K562 (cell line): ENCODE data around the gene NEDD4L. TPM values are rescaled to one million over a fixed set of nuclear protein-coding genes. Genes with fewer than 3 reads are reported as not detected.
A peak's percentile ranks its signal among the peaks of the same experiment; 100 is the strongest.

Experiments used
- ATAC-seq: fragments of 200-7000 bp; cut with Tn5 transposase; 3 replicates; pipeline ENCODE4 v1.9.1; 2020; ENCODE audit warnings: moderate library complexity
- BruUV-seq: library from RNA; stranded (reverse); fragments of 400-500 nt; replicated peaks from 2 replicates; lab custom pipeline; 2021; lab: Mats Ljungman, UMichigan
- CTCF ChIA-PET: fragments of 300-600 bp; formaldehyde crosslinking; extraction: SDS; loops from one replicate; lab custom pipeline; 2021; ENCODE audit warnings: low intra/inter-chr PET ratio; lab: Yijun Ruan, JAX
- POLR2A ChIA-PET: fragments of 300-600, 350-650 bp; sonication (Branson Sonifier 250); formaldehyde crosslinking; extraction: SDS; loops from one replicate; lab custom pipeline; 2021; ENCODE audit warnings: antibody characterized with exemption, inconsistent platforms; lab: Yijun Ruan, JAX
- DNase-seq, 4 experiments: peaks; one replicate each; pipeline versions ENCODE4 v3.0.0 to v3.0.0-alpha.2; 2011 to 2018; ENCODE audit warnings: low spot score in 3 of 4, mixed read lengths in 3 of 4; ENCODE audit errors: extremely low read depth in 1 of 4
- FAIRE-seq: peaks from 2 replicates; lab custom pipeline; 2011; peaks lifted over from hg19 to GRCh38; lab: Jason Lieb, UNC
- H2AFZ ChIP-seq: 2 replicates; pipeline ENCODE4 v1.6.0; 2011; ENCODE audit warnings: low read depth, low read length, control low read depth, inconsistent platforms
- H3K27ac ChIP-seq: fragments of 200-600 bp; 3 replicates; pipeline ENCODE4 v1.8.0; 2011; ENCODE audit warnings: low read depth, mild to moderate bottlenecking, control low read depth, inconsistent platforms, low read length, moderate library complexity, mixed read lengths; ENCODE audit errors: extremely low read depth
- H3K27me3 ChIP-seq, 2 experiments: fragments of 300-600 bp in 1 of 2; 2 replicates in 1 of 2; 3 replicates in 1 of 2; pipeline versions ENCODE4 v1.6.0 to v1.8.0; 2011; ENCODE audit warnings: inconsistent platforms in 2 of 2, low read length in 2 of 2, mild to moderate bottlenecking in 1 of 2, mixed read lengths in 1 of 2, moderate library complexity in 1 of 2; ENCODE audit not compliant: control insufficient read depth in 2 of 2, insufficient read depth in 2 of 2
- H3K36me3 ChIP-seq: fragments of 300-600 bp; 3 replicates; pipeline ENCODE4 v1.8.0; 2011; ENCODE audit warnings: mild to moderate bottlenecking, low read length, inconsistent platforms; ENCODE audit not compliant: control insufficient read depth, insufficient read depth
- H3K4me1 ChIP-seq, 2 experiments: fragments of 200-600 bp in 1 of 2; replicated peaks in 1 of 2; 2 replicates in 1 of 2; 3 replicates in 1 of 2; pipeline versions ENCODE4 v1.5.1 to v1.8.0; 2011; ENCODE audit warnings: inconsistent platforms in 2 of 2, low read length in 2 of 2, mild to moderate bottlenecking in 1 of 2, mixed read lengths in 1 of 2, moderate library complexity in 1 of 2; ENCODE audit not compliant: control insufficient read depth in 2 of 2, insufficient read depth in 2 of 2
- H3K4me2 ChIP-seq: 2 replicates; pipeline ENCODE4 v1.6.1; 2011; ENCODE audit warnings: low read length, control low read depth, inconsistent platforms, mixed read lengths; ENCODE audit not compliant: insufficient read depth
- H3K4me3 ChIP-seq: fragments of 200-600 bp; sonication (generic), shearing (Covaris generic); 2 replicates; pipeline ENCODE4 v1.5.1; 2016; ENCODE audit warnings: control low read depth, inconsistent platforms
- H3K79me2 ChIP-seq: fragments of 200-600 bp; 3 replicates; pipeline ENCODE4 v1.8.0; 2011; ENCODE audit warnings: low read length, inconsistent platforms; ENCODE audit not compliant: control insufficient read depth, insufficient read depth
- H3K9ac ChIP-seq, 2 experiments: 2 replicates each; pipeline versions ENCODE4 v1.6.0 to v1.6.1; 2011; ENCODE audit warnings: low read depth in 2 of 2, low read length in 2 of 2, control low read depth in 1 of 2, inconsistent platforms in 1 of 2, mild to moderate bottlenecking in 1 of 2, mixed read lengths in 1 of 2; ENCODE audit not compliant: insufficient read depth in 1 of 2
- H3K9me1 ChIP-seq: one replicate; pipeline ENCODE4 v1.6.0; 2011; ENCODE audit warnings: inconsistent platforms, mild to moderate bottlenecking, low read length, moderate library complexity; ENCODE audit not compliant: control insufficient read depth, insufficient read depth
- H3K9me3 ChIP-seq: replicated peaks from 2 replicates; pipeline ENCODE4 v1.5.1; 2011; ENCODE audit warnings: low read depth, low read length, inconsistent platforms; ENCODE audit not compliant: control insufficient read depth, insufficient read depth
- H4K20me1 ChIP-seq: replicated peaks from 2 replicates; pipeline ENCODE4 v1.6.1; 2011; ENCODE audit warnings: low read length, inconsistent platforms, mixed read lengths; ENCODE audit not compliant: control insufficient read depth, insufficient read depth
- CBFA2T3 ChIP-seq: fragments of 450-650 bp; IDR thresholded peaks from 2 replicates; pipeline ENCODE4 v1.6.1; 2017
- ELF1 ChIP-seq: fragments of 200-800 bp; sonication (Bioruptor generic); IDR thresholded peaks from 2 replicates; pipeline ENCODE4 v1.6.1; 2016; ENCODE audit warnings: missing genetic modification characterization, missing compliant biosample characterization
- HDAC2 ChIP-seq: fragments of 450-650 bp; IDR thresholded peaks from 2 replicates; pipeline ENCODE4 v1.6.1; 2016; ENCODE audit warnings: mild to moderate bottlenecking
- HMGN3 ChIP-seq: IDR thresholded peaks from 2 replicates; pipeline ENCODE4 v1.6.1; 2011; ENCODE audit warnings: borderline replicate concordance, low read depth, mild to moderate bottlenecking, mixed read lengths, low read length; ENCODE audit not compliant: insufficient read length; ENCODE audit errors: extremely low read depth
- MIER1 ChIP-seq: fragments of 450-650 bp; IDR thresholded peaks from 2 replicates; pipeline ENCODE4 v1.6.1; 2016; ENCODE audit warnings: antibody characterized with exemption, mild to moderate bottlenecking, low read depth
- MXI1 ChIP-seq: IDR thresholded peaks from 2 replicates; pipeline ENCODE4 v1.6.1; 2011; ENCODE audit warnings: low read depth, mild to moderate bottlenecking, improper control_type of control experiment, low read length
- MYC ChIP-seq, 2 experiments: fragments of 250-450 bp in 1 of 2; sonication (Bioruptor Pico) in 1 of 2; IDR thresholded peaks; 2 replicates each; pipeline versions ENCODE4 v1.5.1 to v1.6.1; 2012 to 2021; ENCODE audit warnings: low read depth in 2 of 2, borderline replicate concordance in 1 of 2, improper control_type of control experiment in 1 of 2, low read length in 1 of 2, mild to moderate bottlenecking in 1 of 2, moderate library complexity in 1 of 2
- NR2C2 ChIP-seq, 2 experiments: fragments of 200-800 bp in 1 of 2; sonication (Bioruptor generic) in 1 of 2; sonication (generic) in 1 of 2; formaldehyde crosslinking in 1 of 2; IDR thresholded peaks; 2 replicates each; pipeline versions ENCODE4 v1.6.1 to v1.8.0; 2016 to 2022; ENCODE audit warnings: mild to moderate bottlenecking in 1 of 2, missing compliant biosample characterization in 1 of 2, missing genetic modification characterization in 1 of 2, missing genetic modification reagents in 1 of 2
- PCBP2 ChIP-seq: fragments of 200-400 bp; formaldehyde crosslinking; IDR thresholded peaks from 2 replicates; pipeline ENCODE4 v1.6.1; 2018; ENCODE audit warnings: low read length, low read depth, mild to moderate bottlenecking, moderate library complexity; ENCODE audit not compliant: poor library complexity, severe bottlenecking
- RFX5 ChIP-seq: IDR thresholded peaks from 2 replicates; pipeline ENCODE4 v1.6.1; 2011; ENCODE audit warnings: low read depth, mild to moderate bottlenecking, improper control_type of control experiment, low read length
- SRSF9 ChIP-seq: fragments of 200-400 bp; formaldehyde crosslinking; IDR thresholded peaks from 2 replicates; pipeline ENCODE4 v1.6.1; 2017; ENCODE audit warnings: low read depth, low read length, borderline replicate concordance
- SUPT5H ChIP-seq: fragments of 450-650 bp; IDR thresholded peaks from 2 replicates; pipeline ENCODE4 v1.6.1; 2016
- TARDBP ChIP-seq: fragments of 450-650 bp; IDR thresholded peaks from 2 replicates; pipeline ENCODE4 v1.6.1; 2016
- ZNF197 ChIP-seq: fragments of 200-800 bp; sonication (Bioruptor generic); IDR thresholded peaks from 2 replicates; pipeline ENCODE4 v1.6.1; 2016; ENCODE audit warnings: low read depth, missing genetic modification characterization, missing compliant biosample characterization
- ZNF282 ChIP-seq: sonication (generic); formaldehyde crosslinking; IDR thresholded peaks from 2 replicates; pipeline ENCODE4 v1.8.1; 2023; ENCODE audit warnings: missing genetic modification reagents
- ZNF584 ChIP-seq: fragments of 200-800 bp; sonication (Bioruptor generic); IDR thresholded peaks from 2 replicates; pipeline ENCODE4 v1.6.1; 2016; ENCODE audit warnings: low read depth, mild to moderate bottlenecking, missing genetic modification characterization, missing compliant biosample characterization
- ZNF707 ChIP-seq: fragments of 250-450 bp; sonication (Bioruptor Pico); conservative IDR thresholded peaks from 2 replicates; pipeline ENCODE4 v1.8.0; 2022; ENCODE audit warnings: inconsistent platforms, mild to moderate bottlenecking, moderate library complexity
- WGBS: fragments of 100-300 bp; shearing (Covaris generic); methylation state at CpG from one replicate; pipeline ENCODE4 v1.1.6; 2016; ENCODE audit warnings: low coverage, mixed read lengths; ENCODE audit not compliant: insufficient coverage; ENCODE audit errors: missing lambda C conversion rate; 5-methylcytosine and 5-hydroxymethylcytosine counted together
- in situ Hi-C: fragments of 300-500 bp; cut with MboI; formaldehyde crosslinking; loops from 4 replicates; pipeline ENCODE4 v1.15.0; 2018; ENCODE audit warnings: inconsistent platforms, mixed read lengths
- intact Hi-C: fragments of 100-400 bp; cut with micrococcal nuclease; formaldehyde crosslinking; loops from 2 replicates; pipeline ENCODE4 v1.14.2; 2022
- polyA plus RNA-seq, 8 experiments: library from polyadenylated mRNA; depleted of rRNA in 4 of 8; stranded (reverse) in 5 of 8; unstranded in 3 of 8; fragments of >200 nt; fragmentation: Nextera tagmentation in 2 of 8; fragmentation: Illumina TruSeq in 1 of 8; extraction: Ambion mirVana in 2 of 8; extraction: Trizol in 1 of 8; gene quantifications; 2 replicates each; pipeline versions ENCODE4 v1.2.1 to v1.2.3, GENCODE V29; 2011 to 2014; ENCODE audit warnings: inconsistent platforms in 1 of 8, missing spikeins in 1 of 8
- total RNA-seq, 7 experiments: library from RNA; depleted of rRNA in 6 of 7; stranded (reverse); fragments of >200 nt in 6 of 7; fragmentation: Illumina TruSeq in 2 of 7; extraction: Trizol in 2 of 7; gene quantifications; 2 replicates each; pipeline versions ENCODE4 v1.2.1 to v1.2.3, GENCODE V29; 2011 to 2021; ENCODE audit warnings: low replicate concordance in 1 of 7
- TF ChIP-seq, protein P1 (sequence below), 3 experiments: fragments of 200-800 bp in 1 of 3; fragments of 250-450 bp in 1 of 3; fragments of 450-650 bp in 1 of 3; sonication (Bioruptor Pico) in 1 of 3; sonication (Bioruptor generic) in 1 of 3; formaldehyde crosslinking in 1 of 3; IDR thresholded peaks; 2 replicates each; pipeline versions ENCODE4 v1.6.1 to v1.8.0; 2016 to 2022; ENCODE audit warnings: mild to moderate bottlenecking in 2 of 3, missing genetic modification characterization in 2 of 3, missing compliant biosample characterization in 1 of 3, moderate library complexity in 1 of 3

The NEDD4L gene
- total and polyA plus RNA-seq, 9 of the 15 experiments (the other 6 are each of a cell fraction or from before 2014, with no cell fraction given) = 8.1 to 33.4 (median 19.9) TPM

DNA sequence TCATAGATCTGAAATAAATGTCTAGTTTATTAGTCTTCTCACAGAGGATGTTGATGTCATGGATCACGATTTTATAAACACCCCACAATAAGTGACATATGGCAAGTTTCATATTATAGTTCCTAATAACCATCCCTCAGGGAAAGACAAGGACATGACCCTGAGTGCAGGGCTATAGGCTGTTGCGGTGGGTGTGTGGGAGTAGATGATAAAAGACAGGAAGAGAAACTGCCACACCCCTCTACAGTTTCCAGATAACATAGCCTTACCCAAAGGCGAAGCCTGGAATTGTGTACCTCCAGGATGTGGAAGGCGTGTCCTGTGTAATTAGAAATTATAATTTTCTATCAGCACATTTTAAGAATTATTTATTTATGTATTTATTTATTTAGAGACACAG, 2.4 kb upstream of the NEDD4L start:
- DNase-seq = peak; percentile 57 to 88 (median 67)
- H3K9ac ChIP-seq = peak overlapping the region in 1 of 2 experiments; percentile 42; a peak in 1 of 4 replicates
- peak overlapping the region; percentile 73 for H3K27ac ChIP-seq
- in situ Hi-C loops = no loop called here
- H3K4me3 ChIP-seq = no peak overlapping the region
- WGBS = 0% methylated on average over 4 of the region's 4 CpGs
- H3K4me1 ChIP-seq = peaks cover 22 to 29% of the 10 kb centered on the region in 2 experiments; a peak in 4 of 5 replicates
- H3K4me2 ChIP-seq = peak overlapping the region; percentile 34
- BruUV-seq = no TSS peak
- POLR2A ChIA-PET = interaction anchor here (0.8 to 1.1 kb wide), 3 partner anchors 10 to 18 kb away, joined by 3 to 6 read pairs (median 3); no protein-coding TSS in a partner anchor
- intact Hi-C loops = loop anchor here (5.0 kb wide), 4 partner anchors 69 to 159 kb away; no protein-coding TSS in a partner anchor
- CTCF ChIA-PET = no interaction called here
- FAIRE-seq = peak; percentile 92
- no peaks in the 10 kb centered on the region for H3K27me3 ChIP-seq
- peak overlapping the region; percentile 14; the same call in 1 of the 2 replicates for H2AFZ ChIP-seq
- H3K9me3 ChIP-seq = no peaks in the 10 kb centered on the region
- no peaks in the 10 kb centered on the region for H3K9me1 ChIP-seq
- H3K36me3 ChIP-seq = no peaks in the 10 kb centered on the region
- no peaks in the 10 kb centered on the region for H4K20me1 ChIP-seq
- peak; percentile 63 for ATAC-seq
- peaks cover 22% of the 10 kb centered on the region for H3K79me2 ChIP-seq
- TF ChIP-seq TARDBP (no peak), ZNF197 (no peak), MXI1 (no peak), ELF1 (tag) (no peak), ZNF707 (CRISPR knock-in tag) (no peak), ZNF282 (CRISPR knock-in tag) (no peak), SRSF9 (no peak), SUPT5H (no peak), HMGN3 (no peak), ZNF584 (no peak), CBFA2T3 (peak; percentile 71), RFX5 (no peak), HDAC2 (0 out of 2 replicates have a peak, but pooled peaks have one; percentile 20), PCBP2 (no peak), NR2C2 (CRISPR knock-in tag; IDR thresholded peaks at IDR 0.05) (no peak), NR2C2 (tag; IDR thresholded peaks at IDR 0.05) (peak; percentile 46), MYC (IDR thresholded peaks at IDR 0.05; ENCODE audit: low read depth, low read length) (no peak), MYC (CRISPR knock-in tag; IDR thresholded peaks at IDR 0.05; ENCODE audit: borderline replicate concordance, low read depth) (no peak), MIER1 (no peak)
- TF ChIP-seq, protein P1, sequence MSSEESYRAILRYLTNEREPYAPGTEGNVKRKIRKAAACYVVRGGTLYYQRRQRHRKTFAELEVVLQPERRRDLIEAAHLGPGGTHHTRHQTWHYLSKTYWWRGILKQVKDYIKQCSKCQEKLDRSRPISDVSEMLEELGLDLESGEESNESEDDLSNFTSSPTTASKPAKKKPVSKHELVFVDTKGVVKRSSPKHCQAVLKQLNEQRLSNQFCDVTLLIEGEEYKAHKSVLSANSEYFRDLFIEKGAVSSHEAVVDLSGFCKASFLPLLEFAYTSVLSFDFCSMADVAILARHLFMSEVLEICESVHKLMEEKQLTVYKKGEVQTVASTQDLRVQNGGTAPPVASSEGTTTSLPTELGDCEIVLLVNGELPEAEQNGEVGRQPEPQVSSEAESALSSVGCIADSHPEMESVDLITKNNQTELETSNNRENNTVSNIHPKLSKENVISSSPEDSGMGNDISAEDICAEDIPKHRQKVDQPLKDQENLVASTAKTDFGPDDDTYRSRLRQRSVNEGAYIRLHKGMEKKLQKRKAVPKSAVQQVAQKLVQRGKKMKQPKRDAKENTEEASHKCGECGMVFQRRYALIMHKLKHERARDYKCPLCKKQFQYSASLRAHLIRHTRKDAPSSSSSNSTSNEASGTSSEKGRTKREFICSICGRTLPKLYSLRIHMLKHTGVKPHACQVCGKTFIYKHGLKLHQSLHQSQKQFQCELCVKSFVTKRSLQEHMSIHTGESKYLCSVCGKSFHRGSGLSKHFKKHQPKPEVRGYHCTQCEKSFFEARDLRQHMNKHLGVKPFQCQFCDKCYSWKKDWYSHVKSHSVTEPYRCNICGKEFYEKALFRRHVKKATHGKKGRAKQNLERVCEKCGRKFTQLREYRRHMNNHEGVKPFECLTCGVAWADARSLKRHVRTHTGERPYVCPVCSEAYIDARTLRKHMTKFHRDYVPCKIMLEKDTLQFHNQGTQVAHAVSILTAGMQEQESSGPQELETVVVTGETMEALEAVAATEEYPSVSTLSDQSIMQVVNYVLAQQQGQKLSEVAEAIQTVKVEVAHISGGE (CRISPR knock-in tag; IDR thresholded peaks at IDR 0.05) = no peak
